ENCODE data around the gene CHML. TPM values are rescaled to one million over a fixed set of nuclear protein-coding genes. Genes with fewer than 3 reads are reported as not detected.
A peak's percentile ranks its signal among the peaks of the same experiment; 100 is the strongest.

CHML gene
- total RNA-seq, 6 experiments from 2014 or later = 15.2 to 17.9 (median 16.5) TPM

DNA sequence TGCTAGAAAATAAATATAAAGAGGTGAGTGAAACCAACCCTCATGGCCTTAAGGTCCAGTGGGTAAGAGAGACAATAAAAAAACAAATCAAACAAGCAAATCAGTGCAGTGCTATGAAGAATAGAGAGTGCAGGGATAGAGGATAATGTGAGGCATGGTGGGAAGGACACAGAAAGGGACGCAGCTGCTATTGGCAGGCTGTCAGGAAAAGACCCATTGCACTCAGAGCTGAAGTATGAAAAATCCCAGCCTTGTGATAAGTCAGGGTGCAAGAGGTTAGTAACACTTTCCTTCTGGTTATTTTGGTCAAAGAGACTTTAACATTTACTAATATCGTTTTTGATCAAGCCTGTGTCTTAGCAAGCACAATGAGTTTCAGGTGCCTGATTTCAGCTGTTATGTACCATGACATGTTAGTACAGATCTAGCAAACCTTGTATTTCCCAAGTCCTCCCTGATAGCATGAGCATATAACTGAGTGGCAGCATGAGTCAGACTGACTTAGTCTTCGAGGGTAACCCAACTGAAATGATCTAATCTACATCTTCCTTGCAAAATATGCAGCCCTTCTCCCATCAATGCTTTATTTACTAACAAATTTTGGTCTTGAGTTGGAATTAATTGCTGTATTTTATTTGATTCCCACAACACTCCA lies 31.7 kb downstream of the CHML start:
- Mint-ChIP-seq H3K4me1 (ENCODE audit: low read depth) (peaks cover 32% of the 10 kb centered on the region), H3K4me3 (peak overlapping the region; percentile 6; the same call in 1 of the 2 replicates), H3K27me3 (ENCODE audit: insufficient read depth) (no peaks in the 10 kb centered on the region; the same call in none of the 2 replicates), H3K27ac (0 out of 2 replicates have a peak overlapping the region, but pooled peaks have one; percentile 12), H3K9me3 (no peaks in the 10 kb centered on the region), H3K36me3 (ENCODE audit: low read depth) (no peaks in the 10 kb centered on the region)
- TF ChIP-seq, protein P1, sequence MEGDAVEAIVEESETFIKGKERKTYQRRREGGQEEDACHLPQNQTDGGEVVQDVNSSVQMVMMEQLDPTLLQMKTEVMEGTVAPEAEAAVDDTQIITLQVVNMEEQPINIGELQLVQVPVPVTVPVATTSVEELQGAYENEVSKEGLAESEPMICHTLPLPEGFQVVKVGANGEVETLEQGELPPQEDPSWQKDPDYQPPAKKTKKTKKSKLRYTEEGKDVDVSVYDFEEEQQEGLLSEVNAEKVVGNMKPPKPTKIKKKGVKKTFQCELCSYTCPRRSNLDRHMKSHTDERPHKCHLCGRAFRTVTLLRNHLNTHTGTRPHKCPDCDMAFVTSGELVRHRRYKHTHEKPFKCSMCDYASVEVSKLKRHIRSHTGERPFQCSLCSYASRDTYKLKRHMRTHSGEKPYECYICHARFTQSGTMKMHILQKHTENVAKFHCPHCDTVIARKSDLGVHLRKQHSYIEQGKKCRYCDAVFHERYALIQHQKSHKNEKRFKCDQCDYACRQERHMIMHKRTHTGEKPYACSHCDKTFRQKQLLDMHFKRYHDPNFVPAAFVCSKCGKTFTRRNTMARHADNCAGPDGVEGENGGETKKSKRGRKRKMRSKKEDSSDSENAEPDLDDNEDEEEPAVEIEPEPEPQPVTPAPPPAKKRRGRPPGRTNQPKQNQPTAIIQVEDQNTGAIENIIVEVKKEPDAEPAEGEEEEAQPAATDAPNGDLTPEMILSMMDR (IDR thresholded peaks at IDR 0.05) = no peak
- peak; percentile 46 for DNase-seq

DNA sequence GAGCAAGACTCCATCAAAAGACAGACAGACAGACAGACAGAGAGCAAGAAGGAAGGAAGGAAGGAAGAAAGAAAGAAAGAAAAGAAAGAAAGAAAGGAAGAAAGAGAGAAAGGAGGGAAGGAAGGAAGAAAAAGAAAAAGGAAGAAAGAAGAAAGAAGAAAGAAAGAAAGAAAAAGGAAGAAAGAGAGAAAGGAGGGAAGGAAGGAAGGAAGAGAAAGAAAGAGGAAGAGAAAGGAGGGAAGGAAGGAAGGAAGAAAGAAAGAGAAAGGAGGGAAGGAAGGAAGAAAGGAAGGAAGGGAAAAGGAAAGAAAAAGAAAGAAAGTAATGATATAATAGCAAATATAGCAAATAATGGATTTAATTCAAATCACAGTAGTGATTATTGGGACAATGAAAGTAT lies 32.7 kb downstream of the CHML start:
- Mint-ChIP-seq H3K4me1 (ENCODE audit: low read depth) (peaks cover 39% of the 10 kb centered on the region), H3K4me3 (no peak overlapping the region), H3K27ac (no peak overlapping the region)

DNA sequence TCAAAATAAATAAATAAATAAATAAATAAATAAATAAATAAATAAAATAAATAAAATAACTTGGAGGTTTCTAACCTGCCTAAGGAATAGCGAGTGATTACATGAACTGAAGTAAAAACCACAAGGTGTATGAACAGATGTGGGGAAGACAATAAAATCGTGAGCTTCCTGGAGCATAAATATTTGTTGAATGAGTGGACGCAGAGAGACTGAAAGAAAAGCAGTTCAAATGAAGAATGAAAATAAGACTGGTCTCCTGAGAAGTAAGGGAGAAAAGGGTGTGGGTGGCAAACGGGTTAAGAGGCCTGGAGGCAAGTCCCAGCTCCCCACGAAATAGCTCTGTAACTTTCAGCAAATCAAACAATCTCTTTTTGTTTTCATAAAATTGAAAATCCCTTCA lies 33.6 kb downstream of the CHML start:
- TF ChIP-seq, protein P1 (IDR thresholded peaks at IDR 0.05) = no peak
- 0 out of 2 replicates have a peak overlapping the region, but pooled peaks have one; percentile 6 for H3K27ac Mint-ChIP-seq
- H3K4me3 Mint-ChIP-seq = no peak overlapping the region

More for the DNA sequence above, 32.7 kb downstream of the CHML start:
- TF ChIP-seq, protein P1 (IDR thresholded peaks at IDR 0.05) = no peak
- no peak for DNase-seq
- Mint-ChIP-seq H3K9me3 (no peaks in the 10 kb centered on the region), H3K36me3 (ENCODE audit: low read depth) (no peaks in the 10 kb centered on the region; the same call in 1 of the 2 replicates), H3K27me3 (ENCODE audit: insufficient read depth) (no peaks in the 10 kb centered on the region; the same call in 1 of the 2 replicates)

GRCh38 chr1:241605146-241605805 lies 34.9 kb downstream of the CHML start:
- no peaks in the 10 kb centered on the region for H3K9me3 Mint-ChIP-seq
- no peaks in the 10 kb centered on the region; the same call in 1 of the 2 replicates for H3K36me3 Mint-ChIP-seq (ENCODE audit: low read depth)
- TF ChIP-seq, protein P1 (IDR thresholded peaks at IDR 0.05) = peak; percentile 51
- H3K27me3 Mint-ChIP-seq (ENCODE audit: insufficient read depth) = peaks cover 2% of the 10 kb centered on the region; the same call in 1 of the 2 replicates
- H3K4me3 Mint-ChIP-seq = no peak overlapping the region
- H3K27ac Mint-ChIP-seq = peak overlapping the region; percentile 13; the same call in 1 of the 2 replicates
- H3K4me1 Mint-ChIP-seq (ENCODE audit: low read depth) = peaks cover 48% of the 10 kb centered on the region
- DNase-seq = no peak

More for the DNA sequence above, 33.6 kb downstream of the CHML start:
- Mint-ChIP-seq H3K4me1 (ENCODE audit: low read depth) (peaks cover 39% of the 10 kb centered on the region), H3K27me3 (ENCODE audit: insufficient read depth) (peaks cover 2% of the 10 kb centered on the region; the same call in 1 of the 2 replicates), H3K36me3 (ENCODE audit: low read depth) (no peaks in the 10 kb centered on the region; the same call in 1 of the 2 replicates), H3K9me3 (no peaks in the 10 kb centered on the region)
- DNase-seq = no peak

- Mint-ChIP-seq H3K4me1 (ENCODE audit: low read depth) (peaks cover 54% of the 10 kb centered on the region), H3K4me3 (no peak overlapping the region), H3K9me3 (no peaks in the 10 kb centered on the region), H3K36me3 (ENCODE audit: low read depth) (no peaks in the 10 kb centered on the region; the same call in 1 of the 2 replicates), H3K27me3 (ENCODE audit: insufficient read depth) (peaks cover 2% of the 10 kb centered on the region; the same call in 1 of the 2 replicates), H3K27ac (no peak overlapping the region)
- TF ChIP-seq, protein P1 (IDR thresholded peaks at IDR 0.05) = no peak
- DNase-seq = no peak
Measured at GRCh38 chr1:241603731-241604245, 36.4 kb downstream of the CHML start.

Measured in HFFc6 (cell line).